ENCODE data around the gene KRT16.

- TF ChIP-seq CTCF (IDR thresholded peaks at IDR 0.05) (no peak), POLR2A (IDR thresholded peaks at IDR 0.05) (no peak)
Measured at GRCh38 chr17:41658846-41659245, 46.3 kb upstream of the KRT16 start.

Data from stomach (tissue), 4 donors.